ENCODE measurements around the gene DIP2C.
A peak's percentile ranks its signal among the peaks of the same experiment; 100 is the strongest.

DIP2C gene

GRCh38 chr10:287814-288213, 401.7 kb downstream of the DIP2C start:
- ChIA-PET CTCF (interaction anchor here (1.1 kb wide), 1 partner anchor 69 kb away, joined by 3 read pairs; no protein-coding TSS in a partner anchor), POLR2A (ENCODE audit: low non-redundant PET) (no interaction called here)
- peak; percentile 11 for DNase-seq (ENCODE audit: low spot score)
- no peak for TF ChIP-seq CTCF (conservative IDR thresholded peaks at IDR 0.05; ENCODE audit: low read depth)
- H3K27ac ChIP-seq: no peak overlapping the region

GRCh38 chr10:287026-287709, 402.3 kb downstream of the DIP2C start:
- no peak overlapping the region for H3K27ac ChIP-seq
- ChIA-PET POLR2A (ENCODE audit: low non-redundant PET) (no interaction called here), CTCF (interaction anchor here (0.6 to 1.1 kb wide), 2 partner anchors 70 to 201 kb away, joined by 3 to 4 read pairs; no protein-coding TSS in a partner anchor)
- DNase-seq (ENCODE audit: low spot score): no peak
- TF ChIP-seq CTCF (conservative IDR thresholded peaks at IDR 0.05; ENCODE audit: low read depth): no peak

GRCh38 chr10:285216-285615, 404.3 kb downstream of the DIP2C start:
- POLR2A ChIA-PET (ENCODE audit: low non-redundant PET): no interaction called here
- DNase-seq (ENCODE audit: low spot score): no peak
- H3K27ac ChIP-seq: no peak overlapping the region
- CTCF ChIA-PET: no interaction called here
- TF ChIP-seq CTCF (conservative IDR thresholded peaks at IDR 0.05; ENCODE audit: low read depth): no peak

- no peak for TF ChIP-seq CTCF (conservative IDR thresholded peaks at IDR 0.05; ENCODE audit: low read depth)
- no peak overlapping the region for H3K27ac ChIP-seq
- POLR2A ChIA-PET (ENCODE audit: low non-redundant PET): no interaction called here
- DNase-seq (ENCODE audit: low spot score): no peak
- CTCF ChIA-PET: no interaction called here
Measured at GRCh38 chr10:283916-284356, 405.5 kb downstream of the DIP2C start.

GRCh38 chr10:283140-283479, 406.4 kb downstream of the DIP2C start:
- no peak overlapping the region for H3K27ac ChIP-seq
- no peak for TF ChIP-seq CTCF (conservative IDR thresholded peaks at IDR 0.05; ENCODE audit: low read depth)
- DNase-seq (ENCODE audit: low spot score): no peak
- POLR2A ChIA-PET (ENCODE audit: low non-redundant PET): no interaction called here
- CTCF ChIA-PET: interaction anchor here (0.9 kb wide), 1 partner anchor 10 kb away, joined by 3 read pairs; no protein-coding TSS in a partner anchor

- TF ChIP-seq CTCF (conservative IDR thresholded peaks at IDR 0.05; ENCODE audit: low read depth): no peak
- ChIA-PET POLR2A (ENCODE audit: low non-redundant PET) (no interaction called here), CTCF (interaction anchor here (0.9 kb wide), 1 partner anchor 10 kb away, joined by 3 read pairs; no protein-coding TSS in a partner anchor)
- no peak for DNase-seq (ENCODE audit: low spot score)
- H3K27ac ChIP-seq: no peak overlapping the region
Measured at GRCh38 chr10:282294-283139, 407.0 kb downstream of the DIP2C start.
